Activated CD4-positive, alpha-beta memory T cell treated with anti-CD3 and anti-CD28 coated beads, Interleukin-2, amount 10 ng/mL, durations not matched to agents 7 days and 5 days (primary cell): ENCODE data around the gene CRY1. TPM values are rescaled to one million over a fixed set of nuclear protein-coding genes. Genes with fewer than 3 reads are reported as not detected.
"Not testable (repeated sequence)": the region's sequence is repeated elsewhere in the genome, so short reads cannot be mapped to it uniquely, and the experiment has no call there.

ENCODE experiments used
- CTCF ChIA-PET: fragments of 350-600 bp; sonication (Branson Sonifier 250); formaldehyde crosslinking; loops from one replicate; lab custom pipeline; 2021; ENCODE audit warnings: antibody characterized with exemption, inconsistent platforms; lab: Charles Lee
- POLR2A ChIA-PET: fragments of 350-600 bp; sonication (Branson Sonifier 250); formaldehyde crosslinking; loops from one replicate; lab custom pipeline; 2021; ENCODE audit warnings: antibody characterized with exemption; lab: Charles Lee
- DNase-seq: peaks from one replicate; pipeline ENCODE4 v3.0.0-alpha.2; 2020
- H3K27ac Mint-ChIP-seq: one replicate; pipeline ENCODE4 v1.8.0; 2021; ENCODE audit warnings: mild to moderate bottlenecking, mixed read lengths
- H3K27me3 Mint-ChIP-seq: one replicate; pipeline ENCODE4 v1.8.0; 2021; ENCODE audit warnings: mixed read lengths
- H3K36me3 Mint-ChIP-seq: one replicate; pipeline ENCODE4 v1.8.0; 2021; ENCODE audit warnings: low read depth, mixed read lengths
- H3K4me1 Mint-ChIP-seq: one replicate; pipeline ENCODE4 v1.8.0; 2021; ENCODE audit warnings: mixed read lengths
- H3K4me3 Mint-ChIP-seq: one replicate; pipeline ENCODE4 v1.8.0; 2021; ENCODE audit warnings: mild to moderate bottlenecking, mixed read lengths
- H3K9me3 Mint-ChIP-seq: one replicate; pipeline ENCODE4 v1.8.0; 2021; ENCODE audit warnings: mixed read lengths
- total RNA-seq, 2 experiments: library from RNA; stranded (reverse); gene quantifications; one replicate each; pipeline ENCODE4 v1.2.3, GENCODE V29; 2021

CRY1 gene
- total RNA-seq, 2 experiments from 2014 or later = 16.4 to 16.6 TPM

GRCh38 chr12:107126796-107127481 lies 33.6 kb upstream of the CRY1 start:
- no peak overlapping the region for H3K27ac Mint-ChIP-seq
- POLR2A ChIA-PET = no interaction called here
- H3K27me3 Mint-ChIP-seq = peaks cover 15% of the 10 kb centered on the region
- CTCF ChIA-PET = interaction anchor here (0.9 to 2.7 kb wide), 12 partner anchors 10 to 496 kb away, joined by 3 to 13 read pairs (median 3); no protein-coding TSS in a partner anchor
- no peak overlapping the region for H3K4me3 Mint-ChIP-seq
- no peak for DNase-seq
- H3K36me3 Mint-ChIP-seq = no peaks in the 10 kb centered on the region
- H3K4me1 Mint-ChIP-seq = no peaks in the 10 kb centered on the region
- H3K9me3 Mint-ChIP-seq = no peaks in the 10 kb centered on the region

- CTCF ChIA-PET = interaction anchor here (1.0 to 2.7 kb wide), 10 partner anchors 13 to 497 kb away, joined by 3 to 13 read pairs (median 3); no protein-coding TSS in a partner anchor
- POLR2A ChIA-PET = no interaction called here
- H3K27me3 Mint-ChIP-seq = peaks cover 19% of the 10 kb centered on the region
- no peaks in the 10 kb centered on the region for H3K36me3 Mint-ChIP-seq
- H3K27ac Mint-ChIP-seq = no peak overlapping the region
- no peak for DNase-seq
- H3K4me3 Mint-ChIP-seq = no peak overlapping the region
- H3K9me3 Mint-ChIP-seq = no peaks in the 10 kb centered on the region
- H3K4me1 Mint-ChIP-seq = no peaks in the 10 kb centered on the region
Measured at GRCh38 chr12:107125833-107126232, 32.5 kb upstream of the CRY1 start.

DNA sequence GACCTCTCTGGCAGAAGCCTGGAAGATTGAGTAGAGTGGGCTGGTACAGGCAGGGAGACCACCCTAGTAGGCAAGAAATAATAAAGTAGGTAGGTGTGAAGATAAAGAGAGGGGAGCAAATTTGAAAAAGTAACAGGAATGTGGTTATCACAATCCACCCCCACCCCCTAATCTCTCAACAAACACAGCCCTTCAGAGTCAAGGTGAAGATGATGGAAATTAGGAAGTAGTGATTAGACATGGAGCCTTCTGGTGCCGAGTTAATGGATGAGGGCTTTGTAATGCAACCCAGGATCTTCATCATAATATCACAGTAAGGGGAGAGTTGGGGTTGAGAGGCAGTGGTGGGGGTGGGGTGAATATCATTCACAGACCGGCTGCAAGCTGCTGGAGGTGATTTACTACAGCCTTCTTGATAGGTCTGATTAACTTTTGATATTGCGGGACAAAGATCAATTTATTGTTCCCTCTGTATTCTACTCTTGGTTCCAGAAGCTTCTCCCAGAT lies 29.2 kb upstream of the CRY1 start:
- no peak overlapping the region for H3K27ac Mint-ChIP-seq
- POLR2A ChIA-PET = no interaction called here

GRCh38 chr12:107119091-107119490 lies 25.7 kb upstream of the CRY1 start:
- Mint-ChIP-seq H3K36me3 (no peaks in the 10 kb centered on the region), H3K27ac (no peak overlapping the region), H3K27me3 (peaks cover 32% of the 10 kb centered on the region), H3K9me3 (no peaks in the 10 kb centered on the region), H3K4me1 (no peaks in the 10 kb centered on the region), H3K4me3 (no peak overlapping the region)
- POLR2A ChIA-PET = no interaction called here
- DNase-seq = no peak
- CTCF ChIA-PET = no interaction called here

More for the DNA sequence above, 29.2 kb upstream of the CRY1 start:
- no peaks in the 10 kb centered on the region for H3K4me1 Mint-ChIP-seq
- CTCF ChIA-PET = no interaction called here
- no peak overlapping the region for H3K4me3 Mint-ChIP-seq
- no peak for DNase-seq
- H3K27me3 Mint-ChIP-seq = peaks cover 29% of the 10 kb centered on the region
- no peaks in the 10 kb centered on the region for H3K36me3 Mint-ChIP-seq
- no peaks in the 10 kb centered on the region for H3K9me3 Mint-ChIP-seq

DNA sequence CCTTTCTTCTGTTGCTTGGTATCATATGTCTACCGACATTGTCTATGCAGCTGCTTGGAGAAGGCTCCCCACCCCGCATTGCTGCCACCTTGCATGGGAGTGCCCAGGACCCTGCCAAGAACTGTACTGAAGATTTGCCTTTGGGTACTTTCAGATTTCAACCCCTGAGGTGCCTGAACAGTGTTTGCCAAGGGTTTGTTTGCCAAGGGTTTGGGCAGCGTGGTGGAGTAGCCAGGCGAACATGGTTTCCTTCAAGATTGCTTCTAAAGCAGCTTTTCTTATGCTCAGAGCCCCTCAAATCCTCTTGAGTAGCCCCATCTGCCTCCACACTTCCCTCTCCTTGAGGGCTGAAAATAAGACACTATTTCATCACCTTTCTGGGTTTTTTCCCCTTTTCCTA lies 25.3 kb upstream of the CRY1 start:
- no peak for DNase-seq
- Mint-ChIP-seq H3K4me1 (no peaks in the 10 kb centered on the region), H3K4me3 (no peak overlapping the region), H3K27ac (no peak overlapping the region), H3K27me3 (peaks cover 30% of the 10 kb centered on the region), H3K9me3 (no peaks in the 10 kb centered on the region), H3K36me3 (no peaks in the 10 kb centered on the region)
- ChIA-PET POLR2A (no interaction called here), CTCF (no interaction called here)

DNA sequence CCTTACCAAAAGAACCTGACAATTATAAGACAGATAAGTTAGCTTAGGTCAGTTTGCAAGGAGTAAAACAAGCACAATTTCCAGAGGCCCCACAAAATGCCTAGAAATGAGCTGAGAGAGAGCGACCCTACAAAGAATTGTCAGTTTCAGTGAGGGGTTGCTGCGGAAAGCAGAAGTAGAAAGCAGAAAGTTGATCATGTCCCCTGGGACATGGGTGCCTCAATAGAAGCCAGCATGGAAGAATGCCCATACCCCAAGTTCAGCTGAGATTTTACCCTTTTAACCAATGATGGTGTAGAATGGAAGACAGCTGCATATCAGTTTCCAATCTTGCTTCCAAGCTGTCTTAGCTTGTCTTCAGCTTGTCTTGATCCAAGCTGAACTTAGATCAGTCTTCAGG lies 21.8 kb upstream of the CRY1 start:
- no peaks in the 10 kb centered on the region for H3K9me3 Mint-ChIP-seq
- POLR2A ChIA-PET = no interaction called here

DNA sequence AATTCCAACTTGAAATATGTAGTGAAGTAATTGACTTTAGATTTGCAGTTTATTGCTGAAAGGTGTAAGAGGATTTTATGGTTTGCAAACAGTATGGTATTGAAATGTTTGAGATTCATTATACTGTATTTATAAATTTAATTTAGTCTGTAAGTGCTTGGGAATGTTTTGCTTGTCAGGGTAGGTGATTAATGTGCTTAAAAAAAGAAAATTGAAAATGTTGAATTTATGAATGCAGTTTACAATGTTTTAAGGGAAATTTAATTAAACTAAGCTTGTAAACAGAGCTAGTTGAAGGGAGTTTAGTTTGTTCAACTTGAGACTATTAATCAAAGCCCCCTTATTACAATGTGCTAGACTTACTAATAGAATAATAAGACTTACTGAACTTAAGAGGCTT lies 18.0 kb upstream of the CRY1 start:
- CTCF ChIA-PET = interaction anchor here (0.6 to 2.3 kb wide), 3 partner anchors 13 to 23 kb away, joined by 3 to 5 read pairs (median 4); no protein-coding TSS in a partner anchor
- H3K9me3 Mint-ChIP-seq = no peaks in the 10 kb centered on the region
- no peaks in the 10 kb centered on the region for H3K36me3 Mint-ChIP-seq
- POLR2A ChIA-PET = no interaction called here
- H3K4me1 Mint-ChIP-seq = peaks cover 1% of the 10 kb centered on the region
- H3K27ac Mint-ChIP-seq = no peak overlapping the region
- no peak for DNase-seq
- H3K27me3 Mint-ChIP-seq = peaks cover 22% of the 10 kb centered on the region
- H3K4me3 Mint-ChIP-seq = no peak overlapping the region

More for the DNA sequence above, 21.8 kb upstream of the CRY1 start:
- no peak overlapping the region for H3K4me3 Mint-ChIP-seq
- H3K36me3 Mint-ChIP-seq = no peaks in the 10 kb centered on the region
- H3K27ac Mint-ChIP-seq = no peak overlapping the region
- CTCF ChIA-PET = interaction anchor here (0.6 to 2.1 kb wide), 4 partner anchors 10 to 496 kb away, joined by 3 to 11 read pairs (median 4); no protein-coding TSS in a partner anchor
- no peak for DNase-seq
- H3K4me1 Mint-ChIP-seq = no peaks in the 10 kb centered on the region
- peaks cover 29% of the 10 kb centered on the region for H3K27me3 Mint-ChIP-seq

GRCh38 chr12:107109726-107110719 lies 16.7 kb upstream of the CRY1 start:
- POLR2A ChIA-PET = no interaction called here
- peaks cover 20% of the 10 kb centered on the region for H3K27me3 Mint-ChIP-seq
- H3K27ac Mint-ChIP-seq = no peak overlapping the region
- H3K4me3 Mint-ChIP-seq = no peak overlapping the region
- peaks cover 8% of the 10 kb centered on the region for H3K4me1 Mint-ChIP-seq
- no peak for DNase-seq
- CTCF ChIA-PET = no interaction called here
- H3K9me3 Mint-ChIP-seq = no peaks in the 10 kb centered on the region
- H3K36me3 Mint-ChIP-seq = no peaks in the 10 kb centered on the region

DNA sequence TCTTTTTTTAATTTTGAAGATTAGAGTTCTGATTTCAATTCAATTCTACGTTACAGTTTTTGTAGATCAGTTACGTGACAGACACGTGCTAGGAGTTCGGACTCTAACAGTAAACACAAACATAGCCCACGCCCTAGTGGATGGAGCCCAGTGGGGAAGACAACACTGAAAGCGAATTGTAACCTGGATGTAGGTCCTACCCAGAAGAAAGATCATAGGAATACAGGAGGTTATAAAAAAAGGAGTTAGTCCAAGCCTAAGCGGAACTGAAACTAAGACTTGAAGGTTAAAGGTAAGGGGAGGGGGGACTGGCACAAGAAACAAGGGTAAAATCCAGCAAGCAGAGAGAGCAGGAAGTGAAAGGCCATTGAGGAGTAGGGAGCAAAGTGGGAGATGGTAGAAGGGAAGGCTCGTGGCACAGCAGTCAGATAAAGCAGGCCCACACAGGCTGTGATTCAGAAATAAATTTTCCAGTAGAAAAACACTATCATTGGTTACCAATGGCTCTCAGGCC lies 15.7 kb upstream of the CRY1 start:
- H3K27me3 Mint-ChIP-seq = peaks cover 20% of the 10 kb centered on the region
- CTCF ChIA-PET = no interaction called here
- POLR2A ChIA-PET = no interaction called here
- DNase-seq = no peak
- no peaks in the 10 kb centered on the region for H3K9me3 Mint-ChIP-seq
- no peak overlapping the region for H3K4me3 Mint-ChIP-seq
- H3K36me3 Mint-ChIP-seq = no peaks in the 10 kb centered on the region
- H3K4me1 Mint-ChIP-seq = peaks cover 15% of the 10 kb centered on the region
- H3K27ac Mint-ChIP-seq = no peak overlapping the region

DNA sequence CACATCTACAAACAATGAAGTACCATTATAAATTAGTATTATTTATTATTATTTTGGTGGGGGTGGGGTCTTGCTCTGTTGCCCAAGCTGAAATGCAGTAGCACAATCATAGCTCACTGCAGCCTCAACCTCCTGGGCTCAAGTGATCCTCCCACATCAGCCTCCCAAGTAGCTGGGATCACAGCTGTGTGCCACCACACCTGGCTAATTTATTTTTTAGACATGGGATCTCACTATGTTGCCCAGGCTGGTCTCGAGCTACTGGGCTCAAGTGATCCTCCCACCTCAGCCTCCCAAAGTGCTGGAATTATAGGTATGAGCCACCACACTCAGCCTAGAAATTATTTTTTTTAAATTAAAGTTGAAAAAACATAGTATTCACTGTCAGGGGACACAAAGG lies 15.0 kb upstream of the CRY1 start:
- CTCF ChIA-PET = interaction anchor here (0.6 to 0.8 kb wide), 2 partner anchors 16 to 68 kb away, joined by 3 to 4 read pairs; no protein-coding TSS in a partner anchor
- POLR2A ChIA-PET = not testable (repeated sequence)

GRCh38 chr12:107107381-107107780 lies 14.0 kb upstream of the CRY1 start:
- Mint-ChIP-seq H3K27me3 (peaks cover 13% of the 10 kb centered on the region), H3K36me3 (no peaks in the 10 kb centered on the region), H3K4me3 (no peak overlapping the region), H3K4me1 (peaks cover 15% of the 10 kb centered on the region), H3K27ac (no peak overlapping the region), H3K9me3 (no peaks in the 10 kb centered on the region)
- POLR2A ChIA-PET = no interaction called here
- DNase-seq = no peak
- CTCF ChIA-PET = interaction anchor here (0.8 kb wide), 1 partner anchor 15 kb away, joined by 3 read pairs; no protein-coding TSS in a partner anchor

More for the DNA sequence above, 15.0 kb upstream of the CRY1 start:
- peaks cover 15% of the 10 kb centered on the region for H3K4me1 Mint-ChIP-seq
- not testable (repeated sequence) for H3K9me3 Mint-ChIP-seq, H3K36me3 Mint-ChIP-seq, H3K27ac Mint-ChIP-seq, H3K4me3 Mint-ChIP-seq, DNase-seq
- H3K27me3 Mint-ChIP-seq = peaks cover 17% of the 10 kb centered on the region

DNA sequence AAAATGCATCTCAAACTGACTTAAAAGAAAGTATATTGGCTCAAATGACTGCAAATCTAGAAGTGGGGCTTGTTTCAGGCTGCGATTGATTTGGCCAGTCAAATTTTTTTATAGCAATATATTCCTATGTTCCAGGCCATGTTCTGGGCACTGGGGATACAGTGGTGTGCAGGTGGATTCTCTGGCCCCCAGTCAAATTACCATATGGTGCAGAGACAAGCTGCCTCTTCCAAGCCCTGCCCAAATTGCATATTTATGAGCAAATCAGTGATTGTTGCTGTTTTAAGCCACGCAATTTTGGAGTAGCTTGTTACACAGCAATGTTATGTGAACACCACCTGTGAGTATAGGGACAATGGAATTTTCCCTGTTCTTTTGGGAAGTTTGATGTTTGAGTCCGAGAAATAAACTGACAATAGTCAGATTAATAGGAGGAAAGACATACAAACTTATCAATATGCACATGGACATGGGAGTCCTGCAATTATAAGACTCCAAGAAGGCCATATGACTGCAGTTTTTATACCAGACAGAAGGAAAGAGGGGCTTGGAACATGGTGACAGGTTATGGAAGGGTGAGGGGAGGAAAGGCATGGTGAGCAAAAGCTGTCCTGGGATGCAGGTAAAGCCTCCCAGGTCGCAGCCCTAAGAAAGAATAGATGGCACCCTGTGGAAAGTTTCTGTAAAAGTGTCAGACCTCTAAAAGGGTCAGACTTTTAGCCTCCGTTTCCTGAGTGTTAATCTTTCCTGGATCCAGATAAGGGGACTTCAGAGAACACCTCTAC lies 13.1 kb upstream of the CRY1 start:
- Mint-ChIP-seq H3K27ac (no peak overlapping the region), H3K27me3 (peaks cover 7% of the 10 kb centered on the region), H3K36me3 (no peaks in the 10 kb centered on the region), H3K9me3 (no peaks in the 10 kb centered on the region), H3K4me3 (no peak overlapping the region), H3K4me1 (peaks cover 15% of the 10 kb centered on the region)
- CTCF ChIA-PET = interaction anchor here (2.5 to 2.6 kb wide), 2 partner anchors 8 to 17 kb away, joined by 11 to 21 read pairs; no protein-coding TSS in a partner anchor
- DNase-seq = no peak
- POLR2A ChIA-PET = interaction anchor here (1.7 kb wide), 1 partner anchor 13 kb away, joined by 5 read pairs; the partner anchor contains the start of gene CRY1
